ENCODE results near the gene TMEM9.

TMEM9 gene

DNA sequence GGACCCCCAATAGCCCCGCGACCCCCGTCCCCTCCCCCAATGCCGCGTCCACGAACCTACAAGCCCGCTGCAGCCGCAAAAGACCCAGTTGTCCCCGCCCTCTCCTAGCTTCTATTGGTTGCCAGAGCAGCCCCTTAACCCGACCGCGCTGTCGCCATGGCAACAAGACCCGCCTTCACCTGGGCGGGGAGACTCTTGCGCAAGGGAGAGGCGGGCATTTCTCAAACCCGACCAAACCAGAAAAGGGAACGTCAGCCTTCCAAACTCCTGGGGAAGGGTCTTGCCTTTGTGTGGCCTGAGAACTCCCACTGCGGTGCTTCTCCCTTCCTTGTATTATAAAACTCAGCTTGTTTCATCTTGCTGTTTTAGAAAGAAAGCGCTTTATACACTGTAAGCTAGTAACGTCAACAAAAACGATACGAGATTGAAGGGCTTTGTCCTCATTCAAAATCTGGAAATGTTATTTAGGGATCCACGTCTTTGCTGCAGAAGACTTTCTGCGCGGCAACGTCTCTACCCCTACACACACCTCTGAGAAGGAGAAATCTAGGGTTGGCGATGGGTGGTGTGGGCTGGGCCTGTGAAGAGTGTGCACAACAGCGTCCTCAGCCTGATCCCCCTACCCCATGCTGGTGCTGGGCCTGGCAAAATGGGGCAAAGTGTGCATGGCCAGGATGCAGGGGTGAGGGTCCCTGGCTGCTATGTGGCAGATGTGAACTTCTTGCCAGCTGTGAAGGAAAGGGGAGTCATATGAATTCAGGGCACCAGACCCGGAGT lies at the start of gene TMEM9:
TMEM9 (minus strand) TSS at position 86 of the 777 bp plus-strand sequence. CDS start 551 bp downstream, outside the sequence.
- DNase-seq (ENCODE audit: low spot score), result peak; percentile 98

GRCh38 chr1:201198598-201198997 lies 44.3 kb upstream of the TMEM9 start:
- no peak for DNase-seq (ENCODE audit: low spot score)

GRCh38 chr1:201194046-201194445 lies 39.8 kb upstream of the TMEM9 start:
- no peak for DNase-seq (ENCODE audit: low spot score)

GRCh38 chr1:201192261-201192788 lies 38.1 kb upstream of the TMEM9 start:
- DNase-seq (ENCODE audit: low spot score), result no peak

GRCh38 chr1:201191653-201192260 lies 37.5 kb upstream of the TMEM9 start:
- no peak for DNase-seq (ENCODE audit: low spot score)

GRCh38 chr1:201190624-201191051 lies 36.4 kb upstream of the TMEM9 start, which contains the start of gene IGFN1:
Gene IGFN1 (plus strand): TSS chr1:201190824. CDS start chr1:201193294, 2,470 bp downstream.
- DNase-seq (ENCODE audit: low spot score), result no peak

DNA sequence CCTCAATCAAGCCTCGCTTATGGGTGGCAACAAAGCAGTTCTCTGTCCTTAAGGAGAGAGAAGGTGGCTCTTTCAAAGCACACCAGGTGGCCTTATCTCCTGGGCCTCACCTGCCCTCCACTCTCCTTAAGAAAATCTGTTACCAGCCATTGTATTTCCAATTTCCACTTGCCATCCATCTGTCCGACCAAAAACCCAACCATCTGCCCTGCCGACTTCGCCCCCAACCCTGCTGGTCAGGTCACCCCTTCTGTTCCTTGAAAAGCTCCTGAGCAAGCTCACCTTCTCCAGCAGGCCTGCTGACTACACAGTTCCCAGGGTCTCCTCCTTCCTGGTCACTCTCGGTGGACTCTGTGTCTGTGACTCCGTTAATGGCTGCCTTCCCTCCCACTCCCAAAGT lies 35.7 kb upstream of the TMEM9 start:
- DNase-seq (ENCODE audit: low spot score), result no peak

- no peak for DNase-seq (ENCODE audit: low spot score)
Measured at GRCh38 chr1:201189085-201189484, 34.8 kb upstream of the TMEM9 start.

DNA sequence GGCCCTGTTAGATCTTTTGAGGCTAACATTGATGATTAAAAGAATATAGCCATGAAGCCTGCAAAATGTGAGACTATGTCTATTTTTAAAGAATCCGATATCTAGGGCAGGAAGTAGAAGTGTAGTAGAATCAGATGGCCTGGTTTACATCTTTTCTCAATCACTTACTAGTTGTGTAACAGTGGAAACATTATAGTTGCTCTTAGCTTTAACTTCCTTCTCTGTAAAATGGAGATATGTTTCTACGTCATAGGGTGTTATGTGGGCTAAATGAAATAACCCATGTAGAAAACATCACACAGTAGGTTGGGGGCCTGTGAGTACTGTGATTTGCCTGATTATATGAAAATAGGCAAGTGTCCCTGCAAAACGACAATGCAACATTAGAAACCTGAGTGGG lies 31.9 kb upstream of the TMEM9 start:
- DNase-seq (ENCODE audit: low spot score), result no peak

DNA sequence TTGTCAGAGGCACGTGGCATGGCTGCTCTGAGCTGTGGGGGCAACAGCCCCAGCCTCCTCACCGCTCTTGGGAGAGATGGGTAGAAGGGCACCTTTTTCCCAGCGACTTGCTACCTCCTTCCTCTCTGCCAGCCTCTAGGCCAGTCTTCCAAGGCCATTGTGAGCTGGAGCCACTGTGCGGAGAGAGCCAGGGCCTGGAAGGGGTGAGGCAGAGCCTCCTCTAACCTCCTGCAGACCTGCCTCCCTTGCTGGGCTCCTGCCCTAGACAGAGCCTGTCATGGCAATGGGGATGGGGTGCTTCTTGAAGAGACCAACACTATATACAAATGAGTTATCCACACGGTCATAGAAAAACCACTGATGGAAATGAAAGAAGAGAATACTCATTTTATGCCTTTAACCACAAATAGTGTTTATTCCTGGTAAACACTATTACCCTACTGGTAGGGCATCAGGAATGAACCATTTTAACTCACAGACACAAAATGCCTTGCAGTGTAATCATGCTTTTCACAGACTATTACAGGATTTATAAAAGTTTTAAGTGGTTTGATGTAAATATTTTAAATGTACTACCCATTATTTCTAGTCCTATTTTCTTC lies 31.4 kb upstream of the TMEM9 start:
- DNase-seq (ENCODE audit: low spot score), result no peak

GRCh38 chr1:201185123-201185453 lies 30.8 kb upstream of the TMEM9 start:
- DNase-seq (ENCODE audit: low spot score), result no peak

GRCh38 chr1:201184307-201185122 lies 30.2 kb upstream of the TMEM9 start:
- no peak for DNase-seq (ENCODE audit: low spot score)

GRCh38 chr1:201183753-201184152 lies 29.5 kb upstream of the TMEM9 start:
- no peak for DNase-seq (ENCODE audit: low spot score)

DNA sequence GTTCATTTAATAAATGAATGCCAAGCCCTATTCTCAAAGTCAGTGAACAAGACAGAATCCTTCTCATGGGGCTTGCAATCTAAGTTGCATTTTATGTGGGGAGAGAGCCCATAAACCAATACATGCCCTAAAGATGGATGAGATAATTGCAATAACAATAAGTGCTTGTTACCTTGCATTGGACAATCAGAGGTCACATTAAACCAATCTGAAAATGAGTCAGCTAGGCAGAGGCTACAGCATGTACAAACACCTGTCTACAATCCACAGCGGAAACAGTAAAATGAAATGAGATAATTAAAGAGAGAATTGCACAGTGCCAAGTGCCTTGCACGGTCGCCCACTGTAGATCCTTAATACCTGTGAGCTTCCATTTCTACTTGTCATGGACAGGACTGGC lies 28.9 kb upstream of the TMEM9 start:
- DNase-seq (ENCODE audit: low spot score), result no peak

GRCh38 chr1:201181726-201182125 lies 27.5 kb upstream of the TMEM9 start:
- DNase-seq (ENCODE audit: low spot score), result no peak

DNA sequence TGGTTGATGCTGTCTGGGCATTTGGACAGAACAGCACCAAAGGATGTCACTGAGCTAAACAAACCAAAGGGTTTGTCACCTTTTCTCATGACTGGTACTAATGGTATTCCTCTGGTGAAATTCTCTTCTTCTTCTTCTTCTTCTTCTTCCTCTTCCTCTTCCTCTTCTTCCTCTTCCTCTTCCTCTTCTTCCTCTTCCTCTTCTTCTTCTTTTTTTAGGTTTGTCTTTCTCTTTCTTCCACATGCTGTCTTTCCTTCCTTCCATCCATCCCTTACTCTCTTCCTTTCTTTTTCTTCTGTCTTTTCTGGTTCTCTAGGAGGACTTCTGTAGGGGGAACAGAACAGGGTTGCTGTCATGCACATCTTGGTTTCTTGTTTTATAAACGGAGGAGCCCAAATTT lies 27.0 kb upstream of the TMEM9 start:
- no peak for DNase-seq (ENCODE audit: low spot score)

GRCh38 chr1:201180901-201181300 lies 26.6 kb upstream of the TMEM9 start:
- DNase-seq (ENCODE audit: low spot score), result no peak

GRCh38 chr1:201180141-201180540 lies 25.9 kb upstream of the TMEM9 start:
- DNase-seq (ENCODE audit: low spot score), result no peak

GRCh38 chr1:201178718-201179117 lies 24.4 kb upstream of the TMEM9 start:
- no peak for DNase-seq (ENCODE audit: low spot score)

DNA sequence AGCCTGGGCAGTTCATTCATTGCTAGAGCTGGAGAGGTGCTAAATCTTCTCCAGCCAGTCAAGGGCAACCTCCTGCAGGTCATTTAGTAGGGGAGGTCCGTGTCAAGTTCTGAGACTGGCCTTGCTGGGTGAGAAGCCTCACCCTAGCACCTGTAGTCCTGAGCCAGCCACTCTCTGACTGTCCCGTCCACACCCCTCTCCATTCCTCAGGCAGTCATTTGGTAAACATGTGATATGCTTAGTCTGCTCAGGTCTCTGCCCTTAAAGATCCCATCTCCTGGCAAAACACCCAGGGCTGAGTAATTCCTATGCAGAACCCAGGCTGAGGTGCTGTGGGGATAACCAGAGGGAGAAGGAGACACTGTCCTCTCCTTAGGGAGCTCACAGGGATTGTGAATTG lies 22.7 kb upstream of the TMEM9 start:
- no peak for DNase-seq (ENCODE audit: low spot score)

GRCh38 chr1:201175820-201176500 lies 21.7 kb upstream of the TMEM9 start:
- no peak for DNase-seq (ENCODE audit: low spot score)

DNA sequence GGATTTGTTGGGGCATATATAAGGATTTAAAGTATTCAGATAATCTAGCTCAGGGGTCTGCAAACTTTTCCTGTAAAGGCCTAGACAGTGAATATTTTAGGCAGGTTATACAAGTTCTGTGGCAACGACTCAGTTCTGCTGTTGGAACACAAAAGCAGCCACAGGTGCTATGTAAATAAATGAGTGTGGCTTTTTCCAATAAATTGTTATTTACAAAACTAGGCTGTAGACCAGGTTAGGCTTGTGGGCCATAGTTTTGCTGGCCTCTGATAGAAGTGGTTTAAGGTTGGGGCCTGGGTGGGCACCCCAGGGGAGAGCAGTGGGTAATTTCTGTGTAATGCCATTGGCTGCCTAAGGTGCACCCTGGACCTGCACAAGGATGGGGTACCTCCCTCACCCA lies 19.5 kb upstream of the TMEM9 start:
- no peak for DNase-seq (ENCODE audit: low spot score)
